WERI-Rb-1 (cell line): ENCODE results near the gene ROR2.
"Not testable (repeated sequence)": the region's sequence is repeated elsewhere in the genome, so short reads cannot be mapped to it uniquely, and the experiment has no call there.

Source experiments
- DNase-seq: peaks from one replicate; pipeline ENCODE4 v3.0.0-alpha.2; 2020
- H3K27ac ChIP-seq: fragments of 250-450 bp; sonication (Bioruptor Pico); 2 replicates; pipeline ENCODE4 v1.5.1; 2020; ENCODE audit warnings: mild to moderate bottlenecking, moderate library complexity
- H3K27me3 ChIP-seq: fragments of 250-450 bp; sonication (Bioruptor Pico); 2 replicates; pipeline ENCODE4 v1.5.1; 2021; ENCODE audit warnings: mild to moderate bottlenecking, low read depth, moderate library complexity; ENCODE audit not compliant: insufficient read depth, severe bottlenecking
- H3K36me3 ChIP-seq: fragments of 250-450 bp; sonication (Bioruptor Pico); 2 replicates; pipeline ENCODE4 v1.5.1; 2020; ENCODE audit warnings: mild to moderate bottlenecking, moderate library complexity
- H3K4me3 ChIP-seq: 2 replicates; pipeline ENCODE4 v1.5.1; 2011; ENCODE audit warnings: low read depth, mild to moderate bottlenecking, control low read depth, low read length
- H3K9me3 ChIP-seq: fragments of 250-450 bp; sonication (Bioruptor Pico); 2 replicates; pipeline ENCODE4 v1.5.1; 2021; ENCODE audit warnings: mild to moderate bottlenecking, moderate library complexity; ENCODE audit not compliant: severe bottlenecking
- TF ChIP-seq, protein P1 (sequence below): IDR thresholded peaks from 2 replicates; pipeline ENCODE4 v1.5.1; 2011; ENCODE audit warnings: low read depth, mild to moderate bottlenecking, control low read depth, inconsistent platforms, low read length

Gene ROR2

DNA sequence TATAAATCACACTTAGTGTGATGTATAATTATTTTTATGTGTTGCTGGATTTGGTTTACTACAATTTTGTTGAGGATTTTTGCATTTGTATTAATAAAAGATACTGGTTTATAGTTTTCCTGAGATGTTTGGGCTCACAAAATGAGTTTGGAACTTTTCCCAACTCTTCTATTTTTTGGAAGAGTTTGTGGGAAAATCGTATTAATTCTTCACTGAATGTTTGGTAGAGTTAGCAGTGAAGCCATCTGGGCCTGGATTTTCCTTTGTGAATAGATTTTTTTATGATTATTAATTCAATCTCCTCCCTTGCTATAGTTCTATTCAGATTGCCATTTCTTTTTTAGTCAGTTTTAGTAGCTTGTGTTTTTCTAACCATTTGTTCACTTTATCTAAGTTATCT, 324.7 kb downstream of the ROR2 start:
- TF ChIP-seq, protein P1, sequence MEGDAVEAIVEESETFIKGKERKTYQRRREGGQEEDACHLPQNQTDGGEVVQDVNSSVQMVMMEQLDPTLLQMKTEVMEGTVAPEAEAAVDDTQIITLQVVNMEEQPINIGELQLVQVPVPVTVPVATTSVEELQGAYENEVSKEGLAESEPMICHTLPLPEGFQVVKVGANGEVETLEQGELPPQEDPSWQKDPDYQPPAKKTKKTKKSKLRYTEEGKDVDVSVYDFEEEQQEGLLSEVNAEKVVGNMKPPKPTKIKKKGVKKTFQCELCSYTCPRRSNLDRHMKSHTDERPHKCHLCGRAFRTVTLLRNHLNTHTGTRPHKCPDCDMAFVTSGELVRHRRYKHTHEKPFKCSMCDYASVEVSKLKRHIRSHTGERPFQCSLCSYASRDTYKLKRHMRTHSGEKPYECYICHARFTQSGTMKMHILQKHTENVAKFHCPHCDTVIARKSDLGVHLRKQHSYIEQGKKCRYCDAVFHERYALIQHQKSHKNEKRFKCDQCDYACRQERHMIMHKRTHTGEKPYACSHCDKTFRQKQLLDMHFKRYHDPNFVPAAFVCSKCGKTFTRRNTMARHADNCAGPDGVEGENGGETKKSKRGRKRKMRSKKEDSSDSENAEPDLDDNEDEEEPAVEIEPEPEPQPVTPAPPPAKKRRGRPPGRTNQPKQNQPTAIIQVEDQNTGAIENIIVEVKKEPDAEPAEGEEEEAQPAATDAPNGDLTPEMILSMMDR: no peak
- no peaks in the 10 kb centered on the region for H3K27me3 ChIP-seq
- no peak overlapping the region for H3K4me3 ChIP-seq
- no peak for DNase-seq
- H3K27ac ChIP-seq: no peak overlapping the region
- H3K36me3 ChIP-seq: no peaks in the 10 kb centered on the region
- H3K9me3 ChIP-seq: no peaks in the 10 kb centered on the region

GRCh38 chr9:91623004-91623403, 327.0 kb downstream of the ROR2 start:
- TF ChIP-seq, protein P1: no peak
- no peak overlapping the region for H3K4me3 ChIP-seq
- H3K27me3 ChIP-seq: no peaks in the 10 kb centered on the region

DNA sequence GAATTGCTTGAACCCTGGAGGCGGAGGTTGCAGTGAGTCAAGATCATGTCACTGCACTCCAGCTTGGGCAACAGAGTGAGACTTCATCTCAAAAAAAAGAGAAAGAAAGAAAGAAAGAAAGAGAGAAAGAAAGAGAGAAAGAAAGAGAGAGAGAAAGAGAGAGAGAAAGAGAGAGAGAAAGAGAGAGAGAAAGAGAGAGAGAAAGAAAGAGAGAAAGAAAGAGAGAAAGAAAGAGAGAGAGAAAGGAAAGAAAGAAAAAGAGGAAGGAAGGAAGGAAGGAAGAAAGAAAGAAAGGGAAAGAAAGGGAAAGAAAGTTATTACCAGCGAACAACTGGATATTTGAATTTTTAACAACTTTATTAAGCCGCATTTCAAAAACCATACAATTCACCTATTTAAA, 327.9 kb downstream of the ROR2 start:
- not testable (repeated sequence) for H3K27me3 ChIP-seq, H3K4me3 ChIP-seq, H3K9me3 ChIP-seq, H3K36me3 ChIP-seq, H3K27ac ChIP-seq, DNase-seq

More at GRCh38 chr9:91623004-91623403, 327.0 kb downstream of the ROR2 start:
- no peak overlapping the region for H3K27ac ChIP-seq
- no peaks in the 10 kb centered on the region for H3K36me3 ChIP-seq
- H3K9me3 ChIP-seq: peaks cover 3% of the 10 kb centered on the region
- no peak for DNase-seq

- H3K36me3 ChIP-seq, DNase-seq, H3K9me3 ChIP-seq, H3K27me3 ChIP-seq, H3K4me3 ChIP-seq, H3K27ac ChIP-seq: not testable (repeated sequence)
These were observed 336.0 kb downstream of the ROR2 start for GRCh38 chr9:91614044-91614443.

GRCh38 chr9:91611582-91611981, 338.4 kb downstream of the ROR2 start:
- no peaks in the 10 kb centered on the region for H3K36me3 ChIP-seq
- no peak overlapping the region for H3K4me3 ChIP-seq
- no peak overlapping the region for H3K27ac ChIP-seq
- H3K27me3 ChIP-seq: no peaks in the 10 kb centered on the region
- TF ChIP-seq, protein P1: no peak
- peaks cover 3% of the 10 kb centered on the region for H3K9me3 ChIP-seq
- no peak for DNase-seq

- no peaks in the 10 kb centered on the region for H3K27me3 ChIP-seq
- H3K4me3 ChIP-seq: no peak overlapping the region
- H3K27ac ChIP-seq: no peak overlapping the region
- no peak for DNase-seq
- TF ChIP-seq, protein P1: no peak
- no peaks in the 10 kb centered on the region for H3K36me3 ChIP-seq
- H3K9me3 ChIP-seq: no peaks in the 10 kb centered on the region
These were observed 343.6 kb downstream of the ROR2 start for GRCh38 chr9:91606255-91606995.
